Mesenchymal stem cell (in vitro differentiated cells and primary cell): ENCODE results near the gene HSPBAP1.

Experiments used
- DNase-seq: peaks from one replicate; pipeline ENCODE4 v3.0.0-alpha.2; 2013
- H2AFZ ChIP-seq: one replicate; pipeline ENCODE4 v1.6.1; 2013; ENCODE audit warnings: low read depth, mild to moderate bottlenecking, control low read depth, inconsistent platforms, low read length, moderate library complexity
- H2AK5ac ChIP-seq: 2 replicates; pipeline ENCODE4 v1.6.1; 2013; ENCODE audit warnings: low read length, moderate library complexity, mild to moderate bottlenecking, inconsistent platforms; ENCODE audit not compliant: severe bottlenecking
- H2BK120ac ChIP-seq: one replicate; pipeline ENCODE4 v1.6.1; 2013; ENCODE audit warnings: low read depth, mild to moderate bottlenecking, inconsistent platforms, low read length, moderate library complexity
- H2BK12ac ChIP-seq, 2 experiments: one replicate each; pipeline ENCODE4 v1.6.1; 2013; ENCODE audit warnings: inconsistent platforms in 2 of 2, low read length in 2 of 2, mild to moderate bottlenecking in 2 of 2, moderate library complexity in 2 of 2, control low read depth in 1 of 2
- H2BK15ac ChIP-seq: one replicate; pipeline ENCODE4 v1.6.1; 2013; ENCODE audit warnings: mild to moderate bottlenecking, low read depth, inconsistent platforms; ENCODE audit not compliant: poor library complexity, severe bottlenecking
- H2BK5ac ChIP-seq: 2 replicates; pipeline ENCODE4 v1.6.1; 2013; ENCODE audit warnings: low read depth, mild to moderate bottlenecking, low read length, control low read depth, inconsistent platforms; ENCODE audit not compliant: poor library complexity, severe bottlenecking
- H3K14ac ChIP-seq, 2 experiments: one replicate each; pipeline ENCODE4 v1.6.1; 2013; ENCODE audit warnings: inconsistent platforms in 2 of 2, low read length in 2 of 2, control low read depth in 1 of 2, mild to moderate bottlenecking in 1 of 2, moderate library complexity in 1 of 2
- H3K18ac ChIP-seq, 2 experiments: one replicate each; pipeline ENCODE4 v1.6.1; 2013; ENCODE audit warnings: inconsistent platforms in 2 of 2, low read length in 2 of 2, control low read depth in 1 of 2, low read depth in 1 of 2, mild to moderate bottlenecking in 1 of 2
- H3K23ac ChIP-seq, 2 experiments: one replicate each; pipeline ENCODE4 v1.6.1; 2013; ENCODE audit warnings: inconsistent platforms in 2 of 2, low read length in 2 of 2, mild to moderate bottlenecking in 2 of 2, moderate library complexity in 2 of 2, control low read depth in 1 of 2
- H3K27ac ChIP-seq: 2 replicates; pipeline ENCODE4 v1.5.1; 2013; ENCODE audit warnings: mild to moderate bottlenecking, moderate library complexity, low read length, control low read depth, inconsistent platforms; ENCODE audit not compliant: poor library complexity, severe bottlenecking
- H3K27me3 ChIP-seq, 2 experiments: 2 replicates each; pipeline versions ENCODE4 v1.6.1 to v1.7.0; 2013; ENCODE audit warnings: low read length in 2 of 2, mild to moderate bottlenecking in 2 of 2, moderate library complexity in 2 of 2, control low read depth in 1 of 2, inconsistent platforms in 1 of 2; ENCODE audit not compliant: control insufficient read depth in 1 of 2, insufficient read depth in 1 of 2
- H3K36me3 ChIP-seq, 2 experiments: 2 replicates each; pipeline versions ENCODE4 v1.6.1 to v1.7.0; 2013; ENCODE audit warnings: low read length in 2 of 2, control low read depth in 1 of 2, inconsistent platforms in 1 of 2, low read depth in 1 of 2, mild to moderate bottlenecking in 1 of 2; ENCODE audit not compliant: insufficient read depth in 2 of 2, control insufficient read depth in 1 of 2
- H3K4ac ChIP-seq, 2 experiments: one replicate each; pipeline ENCODE4 v1.6.1; 2013; ENCODE audit warnings: inconsistent platforms in 2 of 2, low read length in 2 of 2, mild to moderate bottlenecking in 2 of 2, moderate library complexity in 2 of 2, control low read depth in 1 of 2, low read depth in 1 of 2
- H3K4me1 ChIP-seq: 2 replicates; pipeline ENCODE4 v1.6.1; 2013; ENCODE audit warnings: low read depth, low read length, control low read depth; ENCODE audit not compliant: control insufficient read depth, insufficient read depth
- H3K4me2 ChIP-seq: 2 replicates; pipeline ENCODE4 v1.6.1; 2013; ENCODE audit warnings: low read length, mild to moderate bottlenecking, inconsistent platforms; ENCODE audit not compliant: poor library complexity, severe bottlenecking
- H3K4me3 ChIP-seq, 2 experiments: 2 replicates each; pipeline versions ENCODE4 v1.5.1 to v1.7.0; 2013; ENCODE audit warnings: low read length in 2 of 2, mild to moderate bottlenecking in 2 of 2, control low read depth in 1 of 2, low read depth in 1 of 2; ENCODE audit not compliant: insufficient read depth in 1 of 2
- H3K79me1 ChIP-seq: replicated peaks from 2 replicates; pipeline ENCODE4 v1.6.1; 2013; ENCODE audit warnings: mild to moderate bottlenecking, control low read depth, low read length, inconsistent platforms; ENCODE audit not compliant: poor library complexity, severe bottlenecking
- H3K9ac ChIP-seq: 2 replicates; pipeline ENCODE4 v1.7.0; 2013; ENCODE audit warnings: mild to moderate bottlenecking, low read length, moderate library complexity
- H3K9me3 ChIP-seq: 2 replicates; pipeline ENCODE4 v1.7.0; 2013; ENCODE audit warnings: mild to moderate bottlenecking, low read length; ENCODE audit not compliant: control insufficient read depth
- H4K8ac ChIP-seq: one replicate; pipeline ENCODE4 v1.6.1; 2013; ENCODE audit warnings: inconsistent platforms, mild to moderate bottlenecking, low read length, moderate library complexity
- H4K91ac ChIP-seq: one replicate; pipeline ENCODE4 v1.6.1; 2013; ENCODE audit warnings: mild to moderate bottlenecking, low read length, inconsistent platforms
- WGBS: methylation state at CpG from one replicate; pipeline ENCODE4 v1.1.7; 2013; ENCODE audit warnings: mixed read lengths; 5-methylcytosine and 5-hydroxymethylcytosine counted together

HSPBAP1 gene

DNA sequence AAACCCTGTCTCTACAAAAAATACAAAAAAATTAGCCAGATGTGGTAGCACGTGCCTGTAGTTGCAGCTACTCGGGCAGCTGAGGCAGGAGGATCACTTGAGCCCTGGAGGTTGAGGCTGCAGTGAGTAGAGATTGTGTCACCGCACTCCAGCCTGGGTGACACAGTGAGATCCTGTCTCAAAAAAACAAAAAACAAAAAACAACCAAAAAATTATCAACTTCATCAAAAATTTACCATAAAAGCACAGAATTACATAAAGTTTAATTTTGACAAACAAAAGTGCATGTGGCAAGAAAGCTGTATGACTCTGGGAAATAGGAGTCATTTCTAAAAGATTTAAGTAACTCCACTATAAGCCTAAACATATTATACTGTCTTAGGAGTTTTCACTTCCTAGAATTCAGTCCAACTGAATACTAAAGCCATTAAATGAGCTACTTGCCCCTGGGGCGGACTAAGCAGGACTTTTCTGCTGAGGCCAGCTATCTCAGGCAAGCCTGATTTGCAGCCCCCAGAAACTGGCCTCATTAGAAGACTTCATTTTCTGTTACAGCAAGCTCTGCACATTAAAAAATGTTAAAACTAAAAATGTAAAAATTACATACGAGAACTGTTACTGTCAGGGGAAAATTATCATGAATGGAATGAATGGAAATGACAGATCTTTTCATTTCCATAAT, 23.0 kb downstream of the HSPBAP1 start:
- no peaks in the 10 kb centered on the region for H3K4me1 ChIP-seq
- no peak overlapping the region for H3K18ac ChIP-seq
- no peak overlapping the region for H3K27ac ChIP-seq
- H4K8ac ChIP-seq = no peak overlapping the region
- H3K9me3 ChIP-seq = no peaks in the 10 kb centered on the region
- no peaks in the 10 kb centered on the region for H3K79me1 ChIP-seq
- no peak overlapping the region for H4K91ac ChIP-seq
- no peak overlapping the region for H2BK5ac ChIP-seq
- H2AK5ac ChIP-seq = no peak overlapping the region
- no peak overlapping the region for H2BK15ac ChIP-seq
- no peak overlapping the region for H3K4me3 ChIP-seq
- H3K4me2 ChIP-seq = no peak overlapping the region
- no peak overlapping the region for H2BK120ac ChIP-seq
- WGBS = 100% methylated on average over 4 of the region's 5 CpGs
- no peak overlapping the region for H3K9ac ChIP-seq
- H3K27me3 ChIP-seq = no peaks in the 10 kb centered on the region
- no peak overlapping the region for H3K14ac ChIP-seq
- H2AFZ ChIP-seq = no peak overlapping the region
- H3K36me3 ChIP-seq = peaks cover 3 to 15% of the 10 kb centered on the region in 2 experiments
- DNase-seq = no peak
- H2BK12ac ChIP-seq = no peak overlapping the region
- H3K23ac ChIP-seq = no peak overlapping the region
- no peak overlapping the region for H3K4ac ChIP-seq

- H3K79me1 ChIP-seq = no peaks in the 10 kb centered on the region
- no peak for DNase-seq
- no peak overlapping the region for H3K4me2 ChIP-seq
- H4K8ac ChIP-seq = no peak overlapping the region
- no peak overlapping the region for H3K27ac ChIP-seq
- no peak overlapping the region for H3K4me3 ChIP-seq
- H2BK12ac ChIP-seq = no peak overlapping the region
- no peak overlapping the region for H3K23ac ChIP-seq
- peaks cover 3 to 18% of the 10 kb centered on the region in 2 experiments for H3K36me3 ChIP-seq
- H3K27me3 ChIP-seq = no peaks in the 10 kb centered on the region
- no peak overlapping the region for H2BK5ac ChIP-seq
- H3K4me1 ChIP-seq = no peaks in the 10 kb centered on the region
- H2AK5ac ChIP-seq = no peak overlapping the region
- H2BK15ac ChIP-seq = no peak overlapping the region
- 92% methylated on average over 1 of the region's 3 CpGs for WGBS
- H3K4ac ChIP-seq = no peak overlapping the region
- H2BK120ac ChIP-seq = no peak overlapping the region
- H3K14ac ChIP-seq = no peak overlapping the region
- H3K9me3 ChIP-seq = no peaks in the 10 kb centered on the region
- no peak overlapping the region for H2AFZ ChIP-seq
- no peak overlapping the region for H3K9ac ChIP-seq
- no peak overlapping the region for H4K91ac ChIP-seq
- H3K18ac ChIP-seq = no peak overlapping the region
Observed at GRCh38 chr3:122767540-122768372, 25.9 kb downstream of the HSPBAP1 start.

- no peak overlapping the region for H2BK12ac ChIP-seq
- no peaks in the 10 kb centered on the region for H3K27me3 ChIP-seq
- peaks cover 3 to 18% of the 10 kb centered on the region in 2 experiments for H3K36me3 ChIP-seq
- H4K8ac ChIP-seq = no peak overlapping the region
- H4K91ac ChIP-seq = peak overlapping the region; percentile 50
- H3K27ac ChIP-seq = no peak overlapping the region
- H3K4me1 ChIP-seq = no peaks in the 10 kb centered on the region
- 96% methylated on average over 3 of the region's 3 CpGs for WGBS
- H3K4me3 ChIP-seq = no peak overlapping the region
- no peak overlapping the region for H3K4ac ChIP-seq
- no peak overlapping the region for H2BK5ac ChIP-seq
- no peak overlapping the region for H2BK15ac ChIP-seq
- no peaks in the 10 kb centered on the region for H3K9me3 ChIP-seq
- H2AK5ac ChIP-seq = no peak overlapping the region
- H3K9ac ChIP-seq = no peak overlapping the region
- H3K79me1 ChIP-seq = peaks cover 1% of the 10 kb centered on the region
- H3K14ac ChIP-seq = no peak overlapping the region
- no peak overlapping the region for H3K4me2 ChIP-seq
- no peak for DNase-seq
- no peak overlapping the region for H3K23ac ChIP-seq
- H2BK120ac ChIP-seq = no peak overlapping the region
- no peak overlapping the region for H3K18ac ChIP-seq
- H2AFZ ChIP-seq = no peak overlapping the region
Observed at GRCh38 chr3:122766430-122766829, 27.2 kb downstream of the HSPBAP1 start.

DNA sequence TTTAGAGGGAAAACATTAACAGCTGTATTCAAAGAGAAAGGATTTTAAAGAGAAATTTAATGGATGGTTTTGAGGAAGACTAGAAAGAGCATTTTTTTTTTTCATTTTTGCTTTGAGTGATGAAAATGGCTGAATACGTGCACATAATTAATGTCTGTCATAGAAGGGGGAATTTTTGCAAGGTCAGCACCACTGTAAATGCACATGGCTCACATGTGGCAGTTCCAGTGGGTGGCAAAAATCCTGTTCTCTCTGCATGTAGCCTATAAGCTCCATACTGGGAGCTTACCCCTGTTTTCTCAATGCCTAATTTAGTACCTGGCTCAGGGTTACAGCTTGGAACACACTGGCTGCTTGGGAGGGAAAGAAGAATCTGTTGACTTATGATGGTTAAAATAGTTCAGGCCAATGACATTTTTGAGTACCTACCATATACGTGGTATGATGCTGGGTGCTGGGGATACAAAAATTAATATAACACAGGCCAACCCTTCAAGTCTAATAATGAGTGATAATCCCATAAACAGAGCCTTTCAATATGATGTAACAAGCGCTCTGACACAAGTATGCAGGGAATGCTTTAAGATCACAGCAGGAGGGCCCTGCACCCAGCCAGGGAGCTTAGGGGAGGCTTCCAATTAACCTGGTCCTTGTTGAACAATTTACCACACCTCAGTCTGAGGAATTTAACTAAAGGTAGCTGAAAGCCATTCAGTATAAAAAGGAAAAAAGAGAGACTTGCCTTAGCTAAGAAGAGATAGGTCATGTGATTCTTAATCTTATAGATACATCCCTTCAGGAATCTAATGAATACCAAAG, 33.0 kb downstream of the HSPBAP1 start:
- Histone ChIP-seq H3K9me3 (no peaks in the 10 kb centered on the region), H2BK120ac (no peak overlapping the region), H3K4me1 (peaks cover 6% of the 10 kb centered on the region), H3K23ac (no peak overlapping the region), H2BK15ac (no peak overlapping the region), H3K9ac (no peak overlapping the region), H3K79me1 (peaks cover 1% of the 10 kb centered on the region), H3K18ac (no peak overlapping the region), H2AK5ac (peak overlapping the region; percentile 77), H2BK12ac (no peak overlapping the region), H3K4ac (no peak overlapping the region), H3K36me3 (peaks cover 0 to 3% of the 10 kb centered on the region in 2 experiments), H2BK5ac (no peak overlapping the region), H3K4me3 (no peak overlapping the region), H4K8ac (no peak overlapping the region), H4K91ac (no peak overlapping the region), H2AFZ (no peak overlapping the region), H3K4me2 (no peak overlapping the region), H3K14ac (no peak overlapping the region), H3K27ac (peak overlapping the region; percentile 25), H3K27me3 (no peaks in the 10 kb centered on the region)
- 100% methylated on average over 2 of the region's 3 CpGs for WGBS
- no peak for DNase-seq
